Measurements from ENCODE around the gene SPA17. TPM values are rescaled to one million over a fixed set of nuclear protein-coding genes. Genes with fewer than 3 reads are reported as not detected.
A peak's percentile ranks its signal among the peaks of the same experiment; 100 is the strongest.

The SPA17 gene
- total RNA-seq, 1 experiment from 2014 or later, result 14.0 TPM

DNA sequence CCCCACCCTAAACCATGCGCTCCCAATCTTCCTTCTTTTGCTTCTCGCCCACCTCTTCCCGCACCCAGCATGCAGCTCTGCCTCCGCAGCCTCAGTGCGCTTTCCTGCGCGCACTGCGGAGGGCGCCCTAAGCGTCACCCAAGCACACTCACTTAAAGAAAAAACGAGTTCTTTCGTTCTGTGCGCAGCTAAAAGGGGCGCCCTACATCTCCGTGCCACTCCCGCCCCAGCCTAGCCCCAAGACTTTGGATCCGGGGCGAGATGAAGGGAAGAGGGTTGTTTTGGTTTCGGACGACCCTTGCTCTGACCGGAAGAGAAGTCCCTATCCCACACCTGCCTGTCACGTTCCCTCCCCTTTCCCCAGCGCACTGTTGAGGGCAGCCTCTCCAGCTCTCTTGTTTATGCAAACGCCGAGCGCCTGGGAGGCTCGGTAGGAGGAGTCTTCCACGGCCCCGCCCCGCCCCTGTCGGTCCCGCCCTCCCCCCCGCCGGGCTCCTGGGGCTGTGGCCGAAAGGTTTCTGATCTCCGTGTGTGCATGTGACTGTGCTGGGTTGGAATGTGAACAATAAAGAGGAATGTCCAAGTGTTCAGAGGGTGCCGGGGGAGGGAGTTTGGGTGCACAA lies 73.0 kb downstream of the SPA17 start:
- H3K79me2 ChIP-seq (ENCODE audit: low read length), result no peaks in the 10 kb centered on the region
- peak overlapping the region; percentile 67 for H3K4me3 ChIP-seq (ENCODE audit: low read length)
- no peaks in the 10 kb centered on the region for H3K9me2 ChIP-seq (replicated peaks; ENCODE audit: low read length)
- DNase-seq (peak; percentile 79), ATAC-seq (peak; percentile 83)
- no peaks in the 10 kb centered on the region for H3K36me3 ChIP-seq (ENCODE audit: low read depth, low read length)
- peak overlapping the region; percentile 84 for H3K4me2 ChIP-seq (ENCODE audit: low read length)
- intact Hi-C loops (cut with micrococcal nuclease), result loop anchor here (1.0 to 10.0 kb wide), 3 partner anchors 16 to 91 kb away; partner anchors contain the start of gene ESAM
- peak overlapping the region; percentile 88 for H2AFZ ChIP-seq (ENCODE audit: low read length)
- POLR2A ChIA-PET (ENCODE audit: unreplicated experiment), result interaction anchor here (1.1 kb wide), 1 partner anchor 73 kb away, joined by 3 read pairs; the partner anchor contains the start of genes SIAE and SPA17
- H3K9me3 ChIP-seq (ENCODE audit: low read length), result no peaks in the 10 kb centered on the region
- TF ChIP-seq EZH2 (IDR thresholded peaks at IDR 0.05; ENCODE audit: low read length, unreplicated experiment), result no peak
- TF ChIP-seq, protein P1, sequence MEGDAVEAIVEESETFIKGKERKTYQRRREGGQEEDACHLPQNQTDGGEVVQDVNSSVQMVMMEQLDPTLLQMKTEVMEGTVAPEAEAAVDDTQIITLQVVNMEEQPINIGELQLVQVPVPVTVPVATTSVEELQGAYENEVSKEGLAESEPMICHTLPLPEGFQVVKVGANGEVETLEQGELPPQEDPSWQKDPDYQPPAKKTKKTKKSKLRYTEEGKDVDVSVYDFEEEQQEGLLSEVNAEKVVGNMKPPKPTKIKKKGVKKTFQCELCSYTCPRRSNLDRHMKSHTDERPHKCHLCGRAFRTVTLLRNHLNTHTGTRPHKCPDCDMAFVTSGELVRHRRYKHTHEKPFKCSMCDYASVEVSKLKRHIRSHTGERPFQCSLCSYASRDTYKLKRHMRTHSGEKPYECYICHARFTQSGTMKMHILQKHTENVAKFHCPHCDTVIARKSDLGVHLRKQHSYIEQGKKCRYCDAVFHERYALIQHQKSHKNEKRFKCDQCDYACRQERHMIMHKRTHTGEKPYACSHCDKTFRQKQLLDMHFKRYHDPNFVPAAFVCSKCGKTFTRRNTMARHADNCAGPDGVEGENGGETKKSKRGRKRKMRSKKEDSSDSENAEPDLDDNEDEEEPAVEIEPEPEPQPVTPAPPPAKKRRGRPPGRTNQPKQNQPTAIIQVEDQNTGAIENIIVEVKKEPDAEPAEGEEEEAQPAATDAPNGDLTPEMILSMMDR (conservative IDR thresholded peaks at IDR 0.05; ENCODE audit: low read depth, low read length), result peak; percentile 74
- no peak for TF ChIP-seq EZH2phosphoT487 (IDR thresholded peaks at IDR 0.05; ENCODE audit: borderline replicate concordance, low read length)
- no peak overlapping the region for H3K9ac ChIP-seq (ENCODE audit: low read length)
- no peaks in the 10 kb centered on the region for H3K27me3 ChIP-seq (ENCODE audit: low read length)
- H4K20me1 ChIP-seq (ENCODE audit: low read length), result no peaks in the 10 kb centered on the region
- CTCF ChIA-PET, result interaction anchor here (0.6 to 1.3 kb wide), 7 partner anchors 12 to 90 kb away, joined by 3 to 10 read pairs (median 3); no protein-coding TSS in a partner anchor
- no peak overlapping the region for H3K27ac ChIP-seq (ENCODE audit: low read length)
- H3F3A ChIP-seq (ENCODE audit: low read length, unreplicated experiment), result no peaks in the 10 kb centered on the region
- H3K4me1 ChIP-seq (ENCODE audit: insufficient read depth, low read length), result peaks cover 36% of the 10 kb centered on the region
- TSS peak; percentile 41 for BruUV-seq (replicated peaks)

Other genes with a start within 250 kb of the SPA17 start
- not detected in 2 replicates for gene OR8B4, start 249.0 kb upstream of the SPA17 start, total RNA-seq (2014; rRNA removed)
- gene OR8B8, start 228.2 kb upstream of the SPA17 start, total RNA-seq (2014; rRNA removed), result not detected in 2 replicates
- gene OR8B12, start 130.2 kb upstream of the SPA17 start, total RNA-seq (2014; rRNA removed), result not detected in 2 replicates
- gene OR8A1, start 103.9 kb upstream of the SPA17 start, total RNA-seq (2014; rRNA removed), result 0.04 TPM in 1 of 2 replicates, not detected in the other
- not detected in 2 replicates for gene PANX3, start 62.5 kb upstream of the SPA17 start, total RNA-seq (2014; rRNA removed)
- gene TBRG1, start 51.0 kb upstream of the SPA17 start, total RNA-seq (2014; rRNA removed), result 20.6 and 21.8 TPM in 2 replicates
- gene SIAE, start 165 bp upstream of the SPA17 start, total RNA-seq (2014; rRNA removed), result 12.8 and 17.6 TPM in 2 replicates
- gene NRGN, start 66.0 kb downstream of the SPA17 start, total RNA-seq (2014; rRNA removed), result 15.5 and 20.3 TPM in 2 replicates
- gene VSIG2, start 78.4 kb downstream of the SPA17 start, total RNA-seq (2014; rRNA removed), result not detected in 2 replicates
- gene ESAM, start 88.4 kb downstream of the SPA17 start, total RNA-seq (2014; rRNA removed), result 10.4 and 10.8 TPM in 2 replicates
- gene MSANTD2, start 126.5 kb downstream of the SPA17 start, total RNA-seq (2014; rRNA removed), result 29.5 and 32.6 TPM in 2 replicates
- gene ROBO3, start 191.5 kb downstream of the SPA17 start, total RNA-seq (2014; rRNA removed), result 18.5 and 26.6 TPM in 2 replicates
- 1.6 and 9.7 TPM in 2 replicates for gene ROBO4, start 224.0 kb downstream of the SPA17 start, total RNA-seq (2014; rRNA removed)
- not detected in 2 replicates for gene HEPN1, start 245.3 kb downstream of the SPA17 start, total RNA-seq (2014; rRNA removed)

Data from PC-3 (cell line).